ENCODE results near the gene MCM7.
A peak's percentile ranks its signal among the peaks of the same experiment; 100 is the strongest.

MCM7 gene

DNA sequence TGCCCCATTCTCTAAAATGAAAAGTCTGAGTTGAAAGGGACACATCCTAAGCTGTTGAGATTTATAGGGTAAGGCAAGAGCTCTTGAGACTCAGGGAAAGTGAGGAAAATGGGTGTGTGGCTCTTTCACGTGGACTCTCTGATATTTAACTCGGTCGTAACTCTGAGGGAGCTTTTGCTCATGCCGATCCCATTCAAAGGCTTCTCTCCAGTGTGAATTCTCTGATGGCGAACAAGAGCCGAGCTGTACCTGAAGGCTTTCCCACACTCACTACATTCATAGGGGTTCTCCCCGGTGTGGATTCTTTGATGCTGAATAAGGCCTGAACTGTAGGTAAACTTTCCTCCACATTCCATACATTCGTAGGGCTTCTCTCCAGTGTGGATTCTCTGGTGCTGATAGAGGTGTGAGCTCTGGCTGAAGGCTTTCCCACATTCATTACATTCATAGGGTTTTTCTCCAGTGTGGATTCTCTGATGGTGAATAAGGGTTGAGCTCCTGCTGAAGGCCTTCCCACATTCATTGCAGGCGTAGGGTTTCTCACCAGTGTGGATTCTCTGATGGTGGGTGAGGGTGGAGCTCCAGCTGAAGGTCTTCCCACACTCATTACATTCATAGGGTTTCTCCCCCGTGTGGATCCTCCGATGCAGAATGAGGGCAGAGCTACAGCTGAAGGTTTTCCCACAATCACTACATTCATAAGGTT, 30.0 kb downstream of the MCM7 start:
- no peak for DNase-seq (ENCODE audit: low read depth, low spot score)

DNA sequence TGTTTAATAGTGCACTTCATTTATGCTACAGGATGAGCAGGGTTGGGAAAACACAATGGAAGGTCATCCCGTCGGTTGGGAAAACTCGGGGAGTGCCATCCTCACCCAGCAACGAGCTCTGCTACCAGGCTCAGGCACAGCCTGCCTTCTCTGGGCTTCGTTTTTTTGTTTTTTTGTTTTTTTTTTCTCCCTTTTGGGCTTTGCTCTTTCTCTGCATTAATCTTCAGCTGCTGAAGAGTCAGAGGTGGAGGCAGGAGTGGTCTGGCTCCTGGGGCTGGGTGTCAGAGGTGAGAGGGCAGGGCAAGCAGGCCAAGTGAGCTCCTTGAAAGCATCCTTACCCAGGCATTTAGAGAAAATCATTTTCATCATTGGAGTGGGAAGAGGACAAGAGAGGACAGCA, 31.2 kb downstream of the MCM7 start:
- DNase-seq (ENCODE audit: low read depth, low spot score): no peak

DNA sequence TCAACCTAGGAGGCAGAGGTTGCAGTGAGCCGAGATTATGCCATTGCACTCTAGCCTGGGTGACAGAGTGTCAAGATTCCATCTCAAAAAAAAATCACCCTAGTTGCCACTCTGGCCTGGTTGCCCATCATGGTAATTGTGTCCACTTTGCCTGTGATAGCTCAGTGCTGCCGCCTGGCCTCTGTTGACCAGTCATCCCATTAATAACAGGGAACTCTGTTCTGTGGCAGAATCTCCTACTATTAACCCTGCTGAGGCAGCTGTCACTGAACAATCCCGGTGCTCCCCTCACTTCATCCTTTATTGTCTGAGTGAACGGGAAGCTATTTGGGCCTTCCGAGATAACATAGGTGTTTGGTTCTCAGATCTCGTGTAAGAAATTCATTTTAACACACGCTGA, 34.2 kb downstream of the MCM7 start:
- no peak for DNase-seq (ENCODE audit: low read depth, low spot score)

DNA sequence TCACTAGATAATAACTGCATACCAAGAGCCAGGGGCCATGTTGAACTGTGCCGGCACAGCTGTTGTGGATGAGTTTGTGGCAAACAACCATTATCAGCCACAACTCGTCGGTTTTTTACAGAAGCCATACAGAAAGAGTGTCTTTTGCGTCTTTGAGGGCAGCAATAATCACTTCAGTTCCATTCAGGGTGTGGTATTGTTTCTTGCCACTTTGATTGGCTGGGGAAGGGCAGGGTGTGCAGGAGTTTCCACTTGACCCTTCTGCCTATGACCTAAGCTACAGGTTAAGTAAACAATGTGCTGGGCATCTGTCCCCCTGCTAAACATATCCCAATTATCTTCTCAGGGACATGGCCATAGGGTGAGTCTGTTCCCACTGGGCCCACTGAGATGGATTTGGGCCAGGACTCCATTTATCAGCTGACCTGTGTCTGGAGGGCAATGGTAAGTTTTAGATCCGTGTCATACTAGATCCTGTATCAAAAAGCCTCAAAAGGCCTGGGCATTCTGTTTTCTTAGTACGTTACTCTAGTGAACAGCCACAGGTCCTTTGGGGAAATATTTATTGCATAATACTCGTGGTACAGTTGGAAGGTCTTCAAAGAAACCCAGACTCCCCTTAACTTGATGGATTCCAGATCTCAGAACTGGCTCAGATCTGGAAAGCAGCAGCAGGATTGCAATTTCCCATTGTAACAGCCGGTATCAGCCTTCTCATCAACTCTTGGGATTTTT, 35.6 kb downstream of the MCM7 start:
- no peak for DNase-seq (ENCODE audit: low read depth, low spot score)

DNA sequence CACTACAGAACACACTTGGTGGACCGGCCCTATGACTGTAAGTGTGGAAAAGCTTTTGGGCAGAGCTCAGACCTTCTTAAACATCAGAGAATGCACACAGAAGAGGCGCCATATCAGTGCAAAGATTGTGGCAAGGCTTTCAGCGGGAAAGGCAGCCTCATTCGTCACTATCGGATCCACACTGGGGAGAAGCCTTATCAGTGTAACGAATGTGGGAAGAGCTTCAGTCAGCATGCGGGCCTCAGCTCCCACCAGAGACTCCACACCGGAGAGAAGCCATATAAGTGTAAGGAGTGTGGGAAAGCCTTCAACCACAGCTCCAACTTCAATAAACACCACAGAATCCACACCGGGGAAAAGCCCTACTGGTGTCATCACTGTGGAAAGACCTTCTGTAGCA, 37.0 kb downstream of the MCM7 start:
- no peak for DNase-seq (ENCODE audit: low read depth, low spot score)

DNA sequence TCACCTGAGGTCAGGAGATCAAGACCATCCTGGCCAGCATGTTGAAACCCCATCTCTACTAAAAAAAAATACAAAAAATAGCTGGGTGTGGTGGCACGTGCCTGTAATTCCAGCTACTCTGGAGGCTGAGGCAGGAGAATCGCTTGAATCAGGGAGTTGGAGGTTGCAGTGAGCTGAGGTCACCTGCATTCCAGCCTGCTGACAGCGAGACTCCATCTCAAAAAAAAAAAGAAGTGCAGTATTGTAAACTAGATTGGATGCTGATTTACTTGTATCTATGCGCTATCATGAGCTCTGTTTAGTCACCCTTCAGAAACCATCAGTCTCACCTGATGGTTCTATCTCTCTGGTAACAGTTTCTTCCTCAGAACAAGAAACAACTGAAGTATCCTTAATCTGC, 37.8 kb downstream of the MCM7 start:
- DNase-seq (ENCODE audit: low read depth, low spot score): no peak

DNA sequence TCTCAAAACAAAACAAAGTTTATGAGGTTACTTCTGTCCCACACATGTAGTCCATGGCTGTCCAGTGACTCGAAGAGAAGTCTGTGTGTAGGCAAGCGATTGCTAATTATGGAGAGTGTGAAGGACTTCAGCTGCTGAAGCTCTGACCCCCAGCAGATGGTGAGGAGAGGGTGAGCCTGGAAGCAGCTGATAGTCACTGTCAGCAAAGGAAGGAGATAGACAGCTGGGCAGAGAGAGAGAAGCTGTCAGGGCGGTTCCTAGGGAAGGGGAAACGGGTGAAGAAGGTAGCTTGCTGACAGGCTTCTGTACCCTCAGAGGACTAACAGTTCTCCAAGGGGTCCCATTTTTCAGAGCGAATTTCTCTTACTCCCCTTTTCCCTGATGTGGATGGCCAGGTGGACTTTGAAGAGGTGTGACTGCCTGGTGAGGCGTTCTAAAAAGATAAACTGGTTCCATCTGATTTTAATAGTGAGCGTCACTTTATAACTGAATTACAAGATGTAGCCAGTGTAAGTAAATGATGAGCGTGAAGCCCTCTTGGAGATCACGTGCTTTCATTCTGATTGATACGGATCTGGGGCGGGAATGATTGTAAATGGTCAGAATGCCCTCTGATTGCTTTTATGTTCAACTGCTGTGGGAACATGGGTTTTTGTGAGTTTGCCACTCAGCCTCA, 39.5 kb downstream of the MCM7 start:
- DNase-seq (ENCODE audit: low read depth, low spot score): no peak

DNA sequence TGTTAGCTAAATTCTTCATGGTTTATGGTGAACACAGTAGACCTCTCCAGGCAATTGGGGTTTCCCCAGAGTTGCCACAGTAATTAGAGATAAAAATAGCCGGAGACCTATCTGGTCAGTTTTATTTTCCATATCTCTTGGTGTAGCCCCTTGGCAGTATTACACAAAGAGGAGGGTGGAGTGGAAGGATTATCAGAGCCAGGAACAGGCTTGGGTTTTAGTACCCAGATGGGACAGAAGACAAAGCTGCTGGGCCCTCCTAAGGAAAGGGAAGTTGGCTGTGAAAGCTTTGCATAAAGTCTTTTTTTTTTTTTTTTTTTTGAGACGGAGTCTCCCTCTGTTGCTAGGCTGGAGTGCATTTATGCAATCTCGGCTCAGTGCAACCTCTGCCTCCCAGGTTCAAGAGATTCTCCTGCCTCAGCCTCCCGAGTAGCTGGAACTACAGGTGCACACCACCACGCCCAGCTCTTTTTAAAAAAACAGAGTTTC, 41.9 kb downstream of the MCM7 start:
- DNase-seq (ENCODE audit: low read depth, low spot score): no peak

DNA sequence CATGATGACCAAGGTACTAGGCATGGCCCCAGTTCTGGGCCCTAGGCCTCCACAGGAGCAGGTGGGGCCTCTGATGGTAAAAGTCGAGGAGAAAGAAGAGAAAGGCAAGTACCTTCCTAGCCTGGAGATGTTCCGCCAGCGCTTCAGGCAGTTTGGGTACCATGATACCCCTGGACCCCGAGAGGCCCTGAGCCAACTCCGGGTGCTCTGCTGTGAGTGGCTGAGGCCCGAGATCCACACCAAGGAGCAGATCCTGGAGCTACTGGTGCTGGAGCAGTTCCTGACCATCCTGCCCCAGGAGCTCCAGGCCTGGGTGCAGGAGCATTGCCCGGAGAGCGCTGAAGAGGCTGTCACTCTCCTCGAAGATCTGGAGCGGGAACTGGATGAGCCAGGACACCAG, 44.2 kb downstream of the MCM7 start:
- no peak for DNase-seq (ENCODE audit: low read depth, low spot score)

DNA sequence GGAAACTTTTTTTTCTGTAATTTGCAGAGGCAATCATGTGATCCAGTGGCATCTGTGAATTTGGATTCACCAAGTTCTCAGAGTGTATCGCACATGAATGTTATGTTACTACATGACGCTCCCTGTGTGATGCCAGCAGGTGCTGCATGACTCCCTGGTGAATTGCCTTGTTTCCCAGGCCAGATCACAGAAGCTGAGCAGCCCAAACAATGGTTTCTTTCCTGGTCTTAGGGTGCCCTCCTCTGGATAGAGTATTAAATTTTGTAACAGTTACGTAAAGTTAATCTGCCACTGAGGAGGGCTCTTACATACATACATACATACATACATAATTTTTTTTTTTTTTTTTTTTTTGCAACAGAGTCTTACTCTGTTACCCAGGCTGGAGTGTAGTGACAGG, 48.0 kb downstream of the MCM7 start:
- DNase-seq (ENCODE audit: low read depth, low spot score): no peak

DNA sequence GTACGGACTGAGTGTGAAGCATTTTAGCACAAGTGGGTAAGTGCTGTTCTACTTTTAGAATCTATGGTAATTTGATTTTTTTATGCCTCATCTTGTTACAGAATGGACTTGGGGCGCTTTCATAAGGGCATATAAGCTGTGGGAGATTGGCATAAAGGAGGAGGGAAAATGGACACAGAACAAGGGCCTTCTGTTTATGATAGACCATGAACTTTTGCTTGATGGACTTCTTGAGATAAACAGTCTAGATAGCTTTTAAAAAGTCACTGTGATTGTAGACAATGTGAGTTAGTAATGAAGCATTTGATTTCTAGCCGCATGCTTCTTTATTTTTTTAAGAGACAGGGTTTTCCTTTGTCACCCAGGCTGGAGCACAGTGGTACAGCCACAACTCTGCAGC, 49.6 kb downstream of the MCM7 start:
- no peak for DNase-seq (ENCODE audit: low read depth, low spot score)

DNA sequence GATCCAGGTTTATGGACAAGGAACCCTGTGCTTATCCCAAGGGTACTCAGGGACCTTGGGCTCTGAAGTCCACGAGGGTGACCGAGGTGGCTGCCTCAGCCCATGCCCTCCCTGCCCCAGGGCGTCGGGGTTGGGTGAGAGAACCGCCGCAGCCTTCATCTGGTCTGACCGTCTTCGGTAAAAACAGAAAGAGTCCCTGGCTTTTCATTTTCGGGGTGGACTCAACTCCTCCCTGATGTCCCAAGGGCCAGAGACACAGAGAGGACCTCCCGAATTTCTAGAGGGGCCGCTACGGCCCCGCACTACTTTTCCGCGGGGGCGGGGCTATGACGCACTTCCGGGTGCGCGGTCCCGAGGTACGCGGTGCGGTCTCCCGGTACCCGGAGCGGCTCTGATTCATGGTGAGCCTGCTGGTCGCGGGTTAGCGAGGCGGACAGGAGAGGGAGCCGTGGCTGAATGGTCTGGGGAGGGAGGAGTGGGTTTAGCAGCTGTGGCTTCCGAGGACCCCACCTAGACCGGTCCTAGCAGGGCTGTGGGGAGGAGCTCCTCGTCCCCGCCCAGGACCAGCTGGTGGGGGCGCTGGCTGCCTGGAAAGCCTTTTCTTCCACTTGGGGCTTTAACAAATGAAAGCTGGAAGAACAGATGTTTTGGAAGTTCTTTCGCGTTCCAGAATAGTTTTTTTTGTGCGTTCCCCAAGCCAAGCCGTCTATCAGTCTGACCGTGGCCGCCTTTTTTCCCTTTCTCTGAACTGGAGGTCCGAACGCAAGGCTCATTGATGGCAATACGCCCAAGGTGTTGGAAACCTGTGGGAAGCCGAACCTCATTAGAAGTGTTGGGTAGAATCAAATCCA, 51.5 kb downstream of the MCM7 start, which contains the start of gene ZSCAN21:
TSS of gene ZSCAN21 (plus strand) at position 334 of the 851 bp plus-strand sequence. CDS start 7,233 bp downstream, outside the sequence.
- DNase-seq (ENCODE audit: low read depth, low spot score): peak; percentile 54

DNA sequence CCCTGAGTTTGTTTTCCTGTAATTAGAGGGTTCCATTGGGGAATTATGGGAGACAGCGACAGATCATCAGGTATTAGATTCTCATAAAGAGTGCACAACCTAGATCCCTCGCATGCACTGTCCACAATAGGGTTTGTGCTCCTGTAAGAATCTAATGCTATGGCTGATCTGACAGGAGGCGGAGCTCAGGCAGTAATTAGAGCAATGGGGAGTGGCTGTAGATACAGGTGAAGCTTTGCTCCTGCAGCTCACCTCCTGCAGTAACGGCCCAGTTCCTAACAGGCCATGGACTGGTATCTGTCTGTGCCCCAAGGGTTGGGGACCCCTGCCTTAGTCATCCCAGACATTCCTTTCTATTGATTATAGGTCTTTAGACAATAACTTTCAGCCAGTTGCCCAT, 52.5 kb downstream of the MCM7 start:
- no peak for DNase-seq (ENCODE audit: low read depth, low spot score)

DNA sequence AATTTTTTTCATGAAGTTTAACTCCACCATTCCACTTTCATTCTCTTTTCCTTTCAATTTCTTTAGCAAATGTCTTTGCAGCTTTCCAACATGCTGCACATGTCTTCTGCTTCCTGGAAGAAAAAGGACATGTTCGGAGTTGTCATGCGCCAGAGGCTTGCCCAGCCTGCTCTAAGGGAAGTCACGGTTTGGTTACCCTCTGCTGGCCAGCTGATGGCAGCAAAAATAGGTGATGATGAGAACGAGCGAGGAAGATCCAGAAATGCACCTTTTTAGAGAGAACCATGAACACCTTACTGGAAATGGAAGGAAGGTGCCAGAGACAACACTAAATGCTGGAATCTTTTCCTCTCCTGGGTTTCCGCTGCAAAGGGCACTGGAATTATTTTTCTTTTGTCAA, 56.5 kb downstream of the MCM7 start:
- DNase-seq (ENCODE audit: low read depth, low spot score): no peak

Measured in activated naive CD8-positive, alpha-beta T cell treated with anti-CD3 and anti-CD28 coated beads, Interleukin-2, amount 50 U/mL, for 16 hours (primary cell).